IMR-90 (cell line): Measurements from ENCODE around the gene ADAMTS17. TPM values are rescaled to one million over a fixed set of nuclear protein-coding genes. Genes with fewer than 3 reads are reported as not detected.

Experiments used
- ATAC-seq: fragments of 200-7000 bp; cut with Tn5 transposase; 2 replicates; pipeline ENCODE4 v1.9.1; 2020; ENCODE audit warnings: low read depth, mild to moderate bottlenecking, moderate library complexity
- BruUV-seq: library from RNA; stranded (reverse); fragments of 400-500 nt; replicated peaks from 2 replicates; lab custom pipeline; 2021; lab: Mats Ljungman, UMichigan
- CTCF ChIA-PET: fragments of 300-600 bp; formaldehyde crosslinking; extraction: SDS; loops from one replicate; lab custom pipeline; 2021; ENCODE audit warnings: antibody characterized with exemption; lab: Yijun Ruan, JAX
- POLR2A ChIA-PET: fragments of 300-600 bp; sonication (Branson Sonifier 250); formaldehyde crosslinking; loops from one replicate; lab custom pipeline; 2022; ENCODE audit warnings: antibody characterized with exemption; ENCODE audit not compliant: unreplicated experiment; lab: Charles Lee
- DNase-seq: peaks from one replicate; pipeline ENCODE4 v3.0.0; 2013
- H2AFZ ChIP-seq: replicated peaks from 2 replicates; pipeline ENCODE3; 2013; ENCODE audit warnings: low read length, mild to moderate bottlenecking; ENCODE audit not compliant: poor library complexity
- H2AK5ac ChIP-seq: 2 replicates; pipeline ENCODE4 v1.6.1; 2013; ENCODE audit warnings: low read depth, low read length, inconsistent platforms
- H2AK9ac ChIP-seq: replicated peaks from 2 replicates; pipeline ENCODE3; 2013; ENCODE audit warnings: mild to moderate bottlenecking, low read depth, low read length, moderate library complexity; ENCODE audit not compliant: poor library complexity
- H2BK120ac ChIP-seq: 2 replicates; pipeline ENCODE4 v1.6.1; 2013; ENCODE audit warnings: low read depth, low read length, inconsistent platforms
- H2BK15ac ChIP-seq: 3 replicates; pipeline ENCODE4 v1.6.1; 2013; ENCODE audit warnings: low read depth, low read length, inconsistent platforms
- H2BK20ac ChIP-seq: 2 replicates; pipeline ENCODE4 v1.6.1; 2013; ENCODE audit warnings: low read depth, mild to moderate bottlenecking, inconsistent platforms, low read length, moderate library complexity
- H2BK5ac ChIP-seq: 2 replicates; pipeline ENCODE4 v1.6.1; 2013; ENCODE audit warnings: mild to moderate bottlenecking, low read depth, low read length, inconsistent platforms; ENCODE audit not compliant: poor library complexity, severe bottlenecking
- H3K14ac ChIP-seq: replicated peaks from 2 replicates; pipeline ENCODE4 v1.6.1; 2013; ENCODE audit warnings: low read depth, low read length, inconsistent platforms
- H3K18ac ChIP-seq: 2 replicates; pipeline ENCODE4 v1.6.1; 2013; ENCODE audit warnings: low read depth, low read length, control low read depth
- H3K23ac ChIP-seq: 2 replicates; pipeline ENCODE4 v1.6.1; 2013; ENCODE audit warnings: low read depth, low read length, inconsistent platforms
- H3K27ac ChIP-seq: 2 replicates; pipeline ENCODE4 v1.5.1; 2013; ENCODE audit warnings: mild to moderate bottlenecking, control low read depth, low read length; ENCODE audit not compliant: insufficient read depth
- H3K27me3 ChIP-seq: 2 replicates; pipeline ENCODE4 v1.6.1; 2013; ENCODE audit warnings: low read length; ENCODE audit not compliant: control insufficient read depth, insufficient read depth
- H3K36me3 ChIP-seq: 2 replicates; pipeline ENCODE4 v1.6.1; 2013; ENCODE audit warnings: low read length, mixed read lengths; ENCODE audit not compliant: control insufficient read depth, insufficient read depth
- H3K4ac ChIP-seq: 2 replicates; pipeline ENCODE4 v1.6.1; 2013; ENCODE audit warnings: low read depth, low read length, inconsistent platforms
- H3K4me1 ChIP-seq: 2 replicates; pipeline ENCODE4 v1.6.1; 2013; ENCODE audit warnings: low read length, mixed read lengths; ENCODE audit not compliant: control insufficient read depth, insufficient read depth
- H3K4me2 ChIP-seq: 2 replicates; pipeline ENCODE4 v1.6.1; 2013; ENCODE audit warnings: low read depth, mild to moderate bottlenecking, control low read depth, low read length, moderate library complexity
- H3K4me3 ChIP-seq: 2 replicates; pipeline ENCODE4 v1.5.1; 2013; ENCODE audit warnings: low read depth, mild to moderate bottlenecking, control low read depth, low read length, moderate library complexity; ENCODE audit not compliant: insufficient read depth
- H3K56ac ChIP-seq: 2 replicates; pipeline ENCODE4 v1.6.1; 2013; ENCODE audit warnings: low read length, inconsistent platforms; ENCODE audit not compliant: insufficient read depth; ENCODE audit errors: extremely low read depth
- H3K79me1 ChIP-seq, 2 experiments: 2 replicates each; pipeline ENCODE4 v1.6.1; 2013; ENCODE audit warnings: low read length in 2 of 2, inconsistent platforms in 1 of 2, low read depth in 1 of 2
- H3K9ac ChIP-seq: 2 replicates; pipeline ENCODE4 v1.6.1; 2013; ENCODE audit warnings: low read depth, low read length, control low read depth
- H3K9me1 ChIP-seq: 2 replicates; pipeline ENCODE4 v1.6.1; 2013; ENCODE audit warnings: low read length, inconsistent platforms; ENCODE audit not compliant: insufficient read depth
- H3K9me3 ChIP-seq: 2 replicates; pipeline ENCODE4 v1.6.1; 2013; ENCODE audit warnings: low read length; ENCODE audit not compliant: control insufficient read depth, insufficient read depth
- H4K20me1 ChIP-seq: 2 replicates; pipeline ENCODE4 v1.6.1; 2013; ENCODE audit warnings: low read length, inconsistent platforms; ENCODE audit not compliant: insufficient read depth
- H4K5ac ChIP-seq: 2 replicates; pipeline ENCODE4 v1.6.1; 2013; ENCODE audit warnings: mild to moderate bottlenecking, low read depth, low read length, control low read depth
- H4K8ac ChIP-seq, 2 experiments: 2 replicates each; pipeline ENCODE4 v1.6.1; 2013; ENCODE audit warnings: low read depth in 2 of 2, low read length in 2 of 2, control low read depth in 1 of 2, inconsistent platforms in 1 of 2
- H4K91ac ChIP-seq: 2 replicates; pipeline ENCODE4 v1.6.1; 2013; ENCODE audit warnings: low read depth, low read length, inconsistent platforms; ENCODE audit not compliant: insufficient read depth
- BHLHE40 ChIP-seq: fragments of 150-350 bp; IDR thresholded peaks from 2 replicates; pipeline ENCODE4 v1.6.1; 2016; ENCODE audit warnings: mild to moderate bottlenecking, low read depth, low read length
- CEBPB ChIP-seq: IDR thresholded peaks from 2 replicates; pipeline ENCODE4 v1.6.1; 2012; ENCODE audit warnings: low read depth, low read length, improper control_type of control experiment
- CHD1 ChIP-seq: IDR thresholded peaks from 2 replicates; pipeline ENCODE4 v1.6.1; 2012; ENCODE audit warnings: low read depth, low read length, improper control_type of control experiment
- FOS ChIP-seq: fragments of 150-350 bp; IDR thresholded peaks from 2 replicates; pipeline ENCODE4 v1.6.1; 2016; ENCODE audit warnings: low read depth, low read length
- MAFK ChIP-seq: IDR thresholded peaks from 2 replicates; pipeline ENCODE4 v1.6.1; 2012; ENCODE audit warnings: low read depth, low read length, improper control_type of control experiment
- MAZ ChIP-seq: IDR thresholded peaks from 2 replicates; pipeline ENCODE4 v1.6.1; 2012; ENCODE audit warnings: low read depth, mild to moderate bottlenecking, low read length, improper control_type of control experiment, moderate library complexity, borderline replicate concordance
- MXI1 ChIP-seq: IDR thresholded peaks from 2 replicates; pipeline ENCODE4 v1.6.1; 2012; ENCODE audit warnings: low read depth, mild to moderate bottlenecking, low read length, moderate library complexity, borderline replicate concordance
- NFE2L2 ChIP-seq: fragments of 150-350 bp; IDR thresholded peaks from 2 replicates; pipeline ENCODE4 v1.6.1; 2016; ENCODE audit warnings: low read depth, mild to moderate bottlenecking, low read length
- POLR2A ChIP-seq: IDR thresholded peaks from 2 replicates; pipeline ENCODE4 v1.6.1; 2012; ENCODE audit warnings: mild to moderate bottlenecking, low read depth, low read length
- RAD21 ChIP-seq: IDR thresholded peaks from 2 replicates; pipeline ENCODE4 v1.6.1; 2012; ENCODE audit warnings: low read length, improper control_type of control experiment
- RCOR1 ChIP-seq: IDR thresholded peaks from 2 replicates; pipeline ENCODE4 v1.6.1; 2012; ENCODE audit warnings: mild to moderate bottlenecking, low read length, improper control_type of control experiment; ENCODE audit not compliant: insufficient replicate concordance
- RFX5 ChIP-seq: IDR thresholded peaks from 2 replicates; pipeline ENCODE4 v1.8.0; 2012; ENCODE audit warnings: low read depth, mild to moderate bottlenecking, low read length, moderate library complexity
- SMC3 ChIP-seq: fragments of 150-350 bp; IDR thresholded peaks from 2 replicates; pipeline ENCODE4 v1.6.1; 2016; ENCODE audit warnings: low read depth, mild to moderate bottlenecking, antibody characterized with exemption, low read length, moderate library complexity
- WGBS, 2 experiments: methylation state at CpG; one replicate each; pipeline versions ENCODE4 v1.1.5 to v1.1.7; 2013; ENCODE audit warnings: missing lambda C conversion rate in 2 of 2; ENCODE audit not compliant: insufficient read length in 1 of 2; ENCODE audit errors: extremely low coverage in 2 of 2; 5-methylcytosine and 5-hydroxymethylcytosine counted together
- dilution Hi-C: fragments of 300-500 bp; cut with HindIII; formaldehyde crosslinking; loops from one replicate; pipeline ENCODE4 v1.14.3; 2018; ENCODE audit warnings: low sequenced_read_pairs; ENCODE audit not compliant: unreplicated experiment
- in situ Hi-C: fragments of 300-500 bp; cut with MboI; formaldehyde crosslinking; loops from 3 replicates; pipeline ENCODE4 v1.14.3; 2019; ENCODE audit warnings: low sequenced_read_pairs, inconsistent platforms, mixed read lengths
- intact Hi-C: fragments of 100-400 bp; cut with micrococcal nuclease; formaldehyde crosslinking; loops from 2 replicates; pipeline ENCODE4 v1.10.0; 2022
- polyA plus RNA-seq, 3 experiments: library from polyadenylated mRNA; depleted of rRNA; stranded (reverse); fragments of >200 nt; gene quantifications; 2 replicates each; pipeline ENCODE4 v1.2.3, GENCODE V29; 2012; ENCODE audit warnings: low replicate concordance in 1 of 3
- total RNA-seq: library from RNA; depleted of rRNA; stranded (reverse); fragments of >200 nt; gene quantifications from 2 replicates; pipeline ENCODE4 v1.2.3, GENCODE V29; 2012
- TF ChIP-seq, protein P1 (sequence below): conservative IDR thresholded peaks from 2 replicates; pipeline ENCODE4 v1.5.1; 2012; ENCODE audit warnings: mild to moderate bottlenecking, low read depth, low read length, improper control_type of control experiment
- TF ChIP-seq, protein P2 (sequence below): fragments of 150-350 bp; IDR thresholded peaks from 2 replicates; pipeline ENCODE4 v1.6.1; 2017; ENCODE audit warnings: mild to moderate bottlenecking, antibody characterized with exemption, low read length, low read depth
- TF ChIP-seq, protein P3 (sequence below): fragments of 150-350 bp; IDR thresholded peaks from 2 replicates; pipeline ENCODE4 v1.6.1; 2016; ENCODE audit warnings: low read depth, mild to moderate bottlenecking, low read length, moderate library complexity, borderline replicate concordance

The ADAMTS17 gene
- total and polyA plus RNA-seq, 2 of the 4 experiments (the other 2 are of a cell fraction), result 0.03 TPM; not detected in 1

DNA sequence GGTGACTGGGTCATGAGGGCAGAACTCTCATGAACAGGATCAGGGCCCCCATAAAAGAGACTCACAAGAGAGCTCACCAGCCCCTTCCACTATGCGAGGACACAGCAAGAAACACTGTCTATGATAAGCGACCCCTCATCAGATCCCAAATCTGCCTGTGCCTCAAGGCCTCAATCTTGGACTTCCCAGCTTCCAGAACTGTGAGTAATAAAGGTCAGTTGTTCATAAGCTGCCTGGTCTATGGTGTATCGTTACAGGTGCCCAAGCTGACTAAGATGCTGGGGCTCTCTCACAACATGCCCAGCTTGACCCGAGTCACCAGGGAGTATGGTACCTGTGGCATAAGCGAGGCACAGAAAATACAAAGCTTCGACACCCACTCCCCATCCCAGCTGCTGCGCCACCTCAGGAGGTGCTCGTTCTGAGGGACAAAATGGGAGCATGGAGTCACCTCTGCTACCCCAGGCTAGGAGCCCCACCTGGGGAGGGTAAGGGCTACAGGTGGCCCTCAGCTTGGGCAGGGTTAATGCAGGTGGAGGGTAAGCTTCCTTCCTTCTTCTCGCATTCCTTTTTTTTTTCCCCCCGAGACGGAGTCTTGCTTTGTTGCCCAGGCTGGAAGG is 234.1 kb downstream of the ADAMTS17 start:
- intact Hi-C loops (no loop called here), in situ Hi-C loops (loop anchor here (25.0 kb wide), 1 partner anchor 845 kb away; the partner anchor contains the start of gene LRRC28), dilution Hi-C loops (no loop called here)
- no peak overlapping the region for H3K27ac ChIP-seq
- H3K9ac ChIP-seq, result no peak overlapping the region
- no peaks in the 10 kb centered on the region for H3K27me3 ChIP-seq
- H4K20me1 ChIP-seq, result no peaks in the 10 kb centered on the region
- H3K79me1 ChIP-seq, result no peaks in the 10 kb centered on the region
- DNase-seq (no peak), ATAC-seq (no peak)
- no peak overlapping the region for H3K4me2 ChIP-seq
- TF ChIP-seq BHLHE40, result no peak
- TF ChIP-seq RAD21, result no peak
- no peak for TF ChIP-seq MAFK
- TF ChIP-seq, protein P1, sequence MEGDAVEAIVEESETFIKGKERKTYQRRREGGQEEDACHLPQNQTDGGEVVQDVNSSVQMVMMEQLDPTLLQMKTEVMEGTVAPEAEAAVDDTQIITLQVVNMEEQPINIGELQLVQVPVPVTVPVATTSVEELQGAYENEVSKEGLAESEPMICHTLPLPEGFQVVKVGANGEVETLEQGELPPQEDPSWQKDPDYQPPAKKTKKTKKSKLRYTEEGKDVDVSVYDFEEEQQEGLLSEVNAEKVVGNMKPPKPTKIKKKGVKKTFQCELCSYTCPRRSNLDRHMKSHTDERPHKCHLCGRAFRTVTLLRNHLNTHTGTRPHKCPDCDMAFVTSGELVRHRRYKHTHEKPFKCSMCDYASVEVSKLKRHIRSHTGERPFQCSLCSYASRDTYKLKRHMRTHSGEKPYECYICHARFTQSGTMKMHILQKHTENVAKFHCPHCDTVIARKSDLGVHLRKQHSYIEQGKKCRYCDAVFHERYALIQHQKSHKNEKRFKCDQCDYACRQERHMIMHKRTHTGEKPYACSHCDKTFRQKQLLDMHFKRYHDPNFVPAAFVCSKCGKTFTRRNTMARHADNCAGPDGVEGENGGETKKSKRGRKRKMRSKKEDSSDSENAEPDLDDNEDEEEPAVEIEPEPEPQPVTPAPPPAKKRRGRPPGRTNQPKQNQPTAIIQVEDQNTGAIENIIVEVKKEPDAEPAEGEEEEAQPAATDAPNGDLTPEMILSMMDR, result no peak
- TF ChIP-seq POLR2A, result no peak
- TF ChIP-seq FOS, result no peak
- no peak for TF ChIP-seq RFX5
- no peak for TF ChIP-seq SMC3
- no peak for TF ChIP-seq MXI1
- TF ChIP-seq RCOR1, result no peak
- TF ChIP-seq, protein P2, sequence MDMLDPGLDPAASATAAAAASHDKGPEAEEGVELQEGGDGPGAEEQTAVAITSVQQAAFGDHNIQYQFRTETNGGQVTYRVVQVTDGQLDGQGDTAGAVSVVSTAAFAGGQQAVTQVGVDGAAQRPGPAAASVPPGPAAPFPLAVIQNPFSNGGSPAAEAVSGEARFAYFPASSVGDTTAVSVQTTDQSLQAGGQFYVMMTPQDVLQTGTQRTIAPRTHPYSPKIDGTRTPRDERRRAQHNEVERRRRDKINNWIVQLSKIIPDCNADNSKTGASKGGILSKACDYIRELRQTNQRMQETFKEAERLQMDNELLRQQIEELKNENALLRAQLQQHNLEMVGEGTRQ, result no peak
- no peak for TF ChIP-seq CEBPB
- TF ChIP-seq, protein P3, sequence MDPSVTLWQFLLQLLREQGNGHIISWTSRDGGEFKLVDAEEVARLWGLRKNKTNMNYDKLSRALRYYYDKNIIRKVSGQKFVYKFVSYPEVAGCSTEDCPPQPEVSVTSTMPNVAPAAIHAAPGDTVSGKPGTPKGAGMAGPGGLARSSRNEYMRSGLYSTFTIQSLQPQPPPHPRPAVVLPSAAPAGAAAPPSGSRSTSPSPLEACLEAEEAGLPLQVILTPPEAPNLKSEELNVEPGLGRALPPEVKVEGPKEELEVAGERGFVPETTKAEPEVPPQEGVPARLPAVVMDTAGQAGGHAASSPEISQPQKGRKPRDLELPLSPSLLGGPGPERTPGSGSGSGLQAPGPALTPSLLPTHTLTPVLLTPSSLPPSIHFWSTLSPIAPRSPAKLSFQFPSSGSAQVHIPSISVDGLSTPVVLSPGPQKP, result no peak
- no peak for TF ChIP-seq MAZ
- no peak for TF ChIP-seq NFE2L2
- no peak for TF ChIP-seq CHD1
- H2BK5ac ChIP-seq, result no peak overlapping the region
- H3K9me1 ChIP-seq, result peaks cover 16% of the 10 kb centered on the region
- POLR2A ChIA-PET, result no interaction called here
- H3K23ac ChIP-seq, result no peak overlapping the region
- no peak overlapping the region; the same call in 1 of the 2 replicates for H3K4ac ChIP-seq
- no peak overlapping the region for H3K18ac ChIP-seq
- no peak overlapping the region for H2AK9ac ChIP-seq
- CTCF ChIA-PET, result no interaction called here
- no peak overlapping the region; the same call in 1 of the 2 replicates for H2BK120ac ChIP-seq
- no peaks in the 10 kb centered on the region for H3K36me3 ChIP-seq
- H2AFZ ChIP-seq, result no peak overlapping the region
- H3K14ac ChIP-seq, result no peak overlapping the region
- H3K9me3 ChIP-seq, result no peaks in the 10 kb centered on the region; the same call in 1 of the 2 replicates
- no peak overlapping the region for H2AK5ac ChIP-seq
- BruUV-seq, result no TSS peak
- H3K56ac ChIP-seq, result no peak overlapping the region
- H2BK20ac ChIP-seq, result no peak overlapping the region; the same call in 1 of the 2 replicates
- H2BK15ac ChIP-seq, result no peak overlapping the region
- H3K4me1 ChIP-seq, result peaks cover 15% of the 10 kb centered on the region
- H4K8ac ChIP-seq, result no peak overlapping the region
- peak overlapping the region; percentile 27; the same call in 1 of the 2 replicates for H4K91ac ChIP-seq
- H4K5ac ChIP-seq, result no peak overlapping the region
- no peak overlapping the region for H3K4me3 ChIP-seq
- WGBS, 2 experiments, result no CpG with 5 or more reads among the region's 11 CpGs
